Measurements from ENCODE around the gene OGG1. TPM values are rescaled to one million over a fixed set of nuclear protein-coding genes. Genes with fewer than 3 reads are reported as not detected.
A peak's percentile ranks its signal among the peaks of the same experiment; 100 is the strongest.

The OGG1 gene
- total and polyA plus RNA-seq, 12 donors = 13.3 to 34.9 (median 21.9) TPM

- no peak for DNase-seq
- 93 to 98% (median 97%) methylated on average over 2 of the region's 2 CpGs for WGBS, 4 donors
- Histone ChIP-seq H3K4me1 (replicated peaks in 1 of 2) (peaks cover 5 to 13% of the 10 kb centered on the region in 2 donors), H3K4me3 (no peak overlapping the region), H3K36me3 (replicated peaks in 1 of 2) (no peaks in the 10 kb centered on the region), H3K9me3 (replicated peaks in 1 of 3) (no peaks in the 10 kb centered on the region), H3K27me3 (no peaks in the 10 kb centered on the region), H3K27ac (no peak overlapping the region)
- TF ChIP-seq CTCF (IDR thresholded peaks at IDR 0.05) (no peak), POLR2A (IDR thresholded peaks at IDR 0.05) (no peak)
- intact Hi-C loops (cut with DNase I) = loop anchor here (10.0 kb wide), 2 partner anchors 217 to 223 kb away; no protein-coding TSS in a partner anchor
Measured at GRCh38 chr3:9727743-9728142, 22.0 kb upstream of the OGG1 start.

- WGBS, 4 donors = 86 to 98% (median 90%) methylated on average over 9 to 10 of the region's 10 CpGs
- intact Hi-C loops (cut with DNase I) = loop anchor here (10.0 kb wide), 2 partner anchors 215 to 225 kb away; no protein-coding TSS in a partner anchor
- TF ChIP-seq CTCF (IDR thresholded peaks at IDR 0.05) = no peak
- TF ChIP-seq POLR2A (IDR thresholded peaks at IDR 0.05) = no peak
Measured at GRCh38 chr3:9729419-9729818, 20.3 kb upstream of the OGG1 start.

DNA sequence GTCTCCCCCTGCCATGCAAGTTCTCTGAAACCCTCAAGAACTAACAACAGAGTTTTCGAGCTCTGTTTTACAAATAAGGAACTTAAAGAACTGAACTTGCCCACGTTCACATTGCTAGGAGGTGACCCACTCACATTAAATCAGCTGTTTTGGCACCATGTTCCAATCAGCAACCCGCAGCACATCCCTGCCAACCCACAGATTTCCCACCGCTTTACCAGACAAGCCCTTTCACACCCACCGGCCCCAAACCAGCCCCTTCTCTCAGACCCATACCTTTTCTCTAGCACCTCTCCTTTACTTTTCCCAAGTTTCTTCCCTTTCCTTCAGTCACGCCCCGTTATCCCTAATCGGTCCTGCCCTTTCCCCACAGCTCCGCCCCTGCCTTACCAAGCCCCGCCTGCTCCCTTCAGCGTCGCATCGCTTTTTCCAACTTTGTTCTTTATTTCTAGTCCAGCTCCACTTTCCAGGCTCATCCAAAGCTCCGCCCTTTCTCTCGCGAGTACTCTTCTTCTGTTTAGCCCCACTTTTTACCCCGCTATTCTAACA, 19.0 kb upstream of the OGG1 start:
- Histone ChIP-seq H3K36me3 (replicated peaks in 1 of 2) (peaks cover 0 to 18% of the 10 kb centered on the region in 2 donors), H3K4me3 (peak overlapping the region in 3 of 4 donors; percentile 18 to 76 (median 36)), H3K4me1 (replicated peaks in 1 of 2) (peaks cover 12 to 23% of the 10 kb centered on the region in 2 donors), H3K27me3 (no peaks in the 10 kb centered on the region), H3K9me3 (replicated peaks in 1 of 3) (no peaks in the 10 kb centered on the region), H3K27ac (peak overlapping the region; percentile 53 to 99 (median 98))
- TF ChIP-seq POLR2A (IDR thresholded peaks at IDR 0.05) = no peak
- peak in 2 of 6 experiments; percentile 24 to 27 for TF ChIP-seq CTCF (IDR thresholded peaks at IDR 0.05)
- DNase-seq = no peak
- intact Hi-C loops (cut with DNase I) = no loop called here
- WGBS, 4 donors = 1 to 2% (median 1%) methylated on average over 16 of the region's 17 CpGs

More at GRCh38 chr3:9729419-9729818, 20.3 kb upstream of the OGG1 start:
- H3K36me3 ChIP-seq (replicated peaks in 1 of 2) = peaks cover 0 to 5% of the 10 kb centered on the region in 2 donors
- peaks cover 12 to 23% of the 10 kb centered on the region in 2 donors for H3K4me1 ChIP-seq (replicated peaks in 1 of 2)
- H3K4me3 ChIP-seq = no peak overlapping the region
- no peaks in the 10 kb centered on the region for H3K9me3 ChIP-seq (replicated peaks in 1 of 3)
- no peak overlapping the region for H3K27ac ChIP-seq
- no peak for DNase-seq
- H3K27me3 ChIP-seq = no peaks in the 10 kb centered on the region

GRCh38 chr3:9731206-9732079, 18.3 kb upstream of the OGG1 start, which contains the start of gene BRPF1:
Gene BRPF1 (plus strand): TSS chr3:9731735. CDS start chr3:9734141, 2,406 bp downstream.
- peaks cover 0 to 18% of the 10 kb centered on the region in 2 donors for H3K36me3 ChIP-seq (replicated peaks in 1 of 2)
- DNase-seq = peak; percentile 99 to 100 (median 100)
- peaks cover 12 to 25% of the 10 kb centered on the region in 2 donors for H3K4me1 ChIP-seq (replicated peaks in 1 of 2)
- H3K27ac ChIP-seq = peak within 1 kb of the TSS; percentile 58 to 99 (median 98)
- H3K4me3 ChIP-seq = peak within 1 kb of the TSS; percentile 53 to 95 (median 85)
- no peaks in the 10 kb centered on the region for H3K9me3 ChIP-seq (replicated peaks in 1 of 3)
- TF ChIP-seq CTCF (IDR thresholded peaks at IDR 0.05) = peak in 3 of 6 experiments; percentile 15 to 22 (median 19)
- TF ChIP-seq POLR2A (IDR thresholded peaks at IDR 0.05) = peak; percentile 55 to 58
- 0 to 1% (median 1%) methylated on average over 12 to 88 of the region's 88 CpGs for WGBS, 4 donors
- H3K27me3 ChIP-seq = no peaks in the 10 kb centered on the region
- intact Hi-C loops (cut with DNase I) = no loop called here

All from adrenal gland (tissue), 12 donors.